BJ (cell line): ENCODE data around the gene ELANE. TPM values are rescaled to one million over a fixed set of nuclear protein-coding genes. Genes with fewer than 3 reads are reported as not detected.
"Not testable (repeated sequence)": the region's sequence is repeated elsewhere in the genome, so short reads cannot be mapped to it uniquely, and the experiment has no call there.

Experiments
- CTCF ChIA-PET: fragments of 350-600 bp; formaldehyde crosslinking; extraction: SDS; loops from one replicate; lab custom pipeline; 2021; ENCODE audit warnings: antibody characterized with exemption, inconsistent platforms; lab: Yijun Ruan, JAX
- POLR2A ChIA-PET: fragments of 300-600 bp; sonication (Branson Sonifier 250); formaldehyde crosslinking; extraction: SDS; loops from one replicate; lab custom pipeline; 2021; ENCODE audit warnings: antibody characterized with exemption; lab: Charles Lee
- DNase-seq: peaks from one replicate; pipeline ENCODE4 v3.0.0-alpha.2; 2011; ENCODE audit warnings: low read depth
- H3K27me3 ChIP-seq: 2 replicates; pipeline ENCODE4 v1.6.0; 2011; ENCODE audit warnings: low read length; ENCODE audit not compliant: control insufficient read depth, insufficient read depth
- H3K36me3 ChIP-seq: 2 replicates; pipeline ENCODE4 v1.5.1; 2011; ENCODE audit warnings: low read length; ENCODE audit not compliant: control insufficient read depth, insufficient read depth
- H3K4me3 ChIP-seq: 2 replicates; pipeline ENCODE4 v1.5.1; 2011; ENCODE audit warnings: low read depth, mild to moderate bottlenecking, control low read depth, low read length
- polyA plus RNA-seq: library from polyadenylated mRNA; depleted of rRNA; stranded (reverse); fragments of >200 nt; gene quantifications from 2 replicates; pipeline ENCODE4 v1.2.3, GENCODE V29; 2011
- TF ChIP-seq, protein P1 (sequence below): IDR thresholded peaks from 2 replicates; pipeline ENCODE4 v1.5.1; 2011; ENCODE audit warnings: low read depth, mild to moderate bottlenecking, control low read depth, inconsistent platforms, low read length, moderate library complexity; ENCODE audit not compliant: insufficient read depth

The ELANE gene
- polyA plus RNA-seq, 1 experiment, result 0.12 TPM

DNA sequence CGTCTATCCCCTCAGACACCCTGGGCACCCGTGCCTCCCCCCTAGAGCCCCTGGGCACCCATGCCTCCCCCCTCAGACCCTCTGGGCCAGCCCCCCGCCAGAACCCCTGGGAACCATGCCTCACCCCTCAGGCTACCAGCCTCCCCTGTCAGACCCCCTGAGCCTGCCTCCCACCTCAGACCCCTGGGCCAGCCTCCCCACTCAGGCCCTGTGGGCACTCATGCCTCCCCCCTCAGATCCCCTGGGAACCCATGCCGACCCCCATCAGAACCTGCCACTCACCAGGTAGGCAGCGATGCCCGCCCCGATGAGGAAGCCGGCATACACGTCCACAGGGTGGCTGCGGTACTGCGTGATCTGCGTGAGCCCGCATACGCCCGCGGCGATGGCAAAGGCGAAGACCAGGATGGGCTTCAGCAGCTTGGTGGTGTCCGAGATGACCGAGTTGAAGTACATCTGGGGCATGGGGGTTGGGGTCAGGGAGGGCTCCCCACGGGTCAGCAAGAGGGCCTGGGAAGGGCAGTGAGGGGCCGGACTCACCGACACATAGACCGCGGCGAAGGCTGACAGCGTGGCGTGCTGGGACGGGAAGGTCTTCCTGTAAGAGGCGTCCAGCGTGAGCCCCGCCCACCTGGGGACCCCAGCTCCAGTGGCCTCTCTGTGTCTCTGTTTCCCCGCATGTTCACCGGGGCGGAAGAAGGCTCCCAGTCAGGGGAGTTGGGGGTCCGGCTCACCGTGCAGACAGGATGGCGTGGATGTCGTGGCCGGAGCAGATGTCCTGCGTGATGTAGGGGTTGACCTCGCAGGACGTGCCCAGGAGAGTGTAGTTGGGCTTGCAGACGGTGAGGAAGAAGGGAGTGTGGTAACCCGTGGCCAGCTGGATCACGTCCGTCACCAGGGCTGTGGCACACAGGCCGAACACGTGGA is 37.7 kb upstream of the ELANE start:
- POLR2A ChIA-PET, result no interaction called here

GRCh38 chr19:815079-815774 is 36.9 kb upstream of the ELANE start:
- peaks cover 13% of the 10 kb centered on the region for H3K36me3 ChIP-seq
- ChIA-PET POLR2A (no interaction called here), CTCF (no interaction called here)
- no peak overlapping the region for H3K4me3 ChIP-seq
- H3K27me3 ChIP-seq, result no peaks in the 10 kb centered on the region
- no peak for DNase-seq
- TF ChIP-seq, protein P1, sequence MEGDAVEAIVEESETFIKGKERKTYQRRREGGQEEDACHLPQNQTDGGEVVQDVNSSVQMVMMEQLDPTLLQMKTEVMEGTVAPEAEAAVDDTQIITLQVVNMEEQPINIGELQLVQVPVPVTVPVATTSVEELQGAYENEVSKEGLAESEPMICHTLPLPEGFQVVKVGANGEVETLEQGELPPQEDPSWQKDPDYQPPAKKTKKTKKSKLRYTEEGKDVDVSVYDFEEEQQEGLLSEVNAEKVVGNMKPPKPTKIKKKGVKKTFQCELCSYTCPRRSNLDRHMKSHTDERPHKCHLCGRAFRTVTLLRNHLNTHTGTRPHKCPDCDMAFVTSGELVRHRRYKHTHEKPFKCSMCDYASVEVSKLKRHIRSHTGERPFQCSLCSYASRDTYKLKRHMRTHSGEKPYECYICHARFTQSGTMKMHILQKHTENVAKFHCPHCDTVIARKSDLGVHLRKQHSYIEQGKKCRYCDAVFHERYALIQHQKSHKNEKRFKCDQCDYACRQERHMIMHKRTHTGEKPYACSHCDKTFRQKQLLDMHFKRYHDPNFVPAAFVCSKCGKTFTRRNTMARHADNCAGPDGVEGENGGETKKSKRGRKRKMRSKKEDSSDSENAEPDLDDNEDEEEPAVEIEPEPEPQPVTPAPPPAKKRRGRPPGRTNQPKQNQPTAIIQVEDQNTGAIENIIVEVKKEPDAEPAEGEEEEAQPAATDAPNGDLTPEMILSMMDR, result no peak

More for the DNA sequence above, 37.7 kb upstream of the ELANE start:
- CTCF ChIA-PET, result no interaction called here
- Histone ChIP-seq H3K27me3 (no peaks in the 10 kb centered on the region), H3K36me3 (peaks cover 14% of the 10 kb centered on the region), H3K4me3 (no peak overlapping the region)
- TF ChIP-seq, protein P1, result no peak
- no peak for DNase-seq

DNA sequence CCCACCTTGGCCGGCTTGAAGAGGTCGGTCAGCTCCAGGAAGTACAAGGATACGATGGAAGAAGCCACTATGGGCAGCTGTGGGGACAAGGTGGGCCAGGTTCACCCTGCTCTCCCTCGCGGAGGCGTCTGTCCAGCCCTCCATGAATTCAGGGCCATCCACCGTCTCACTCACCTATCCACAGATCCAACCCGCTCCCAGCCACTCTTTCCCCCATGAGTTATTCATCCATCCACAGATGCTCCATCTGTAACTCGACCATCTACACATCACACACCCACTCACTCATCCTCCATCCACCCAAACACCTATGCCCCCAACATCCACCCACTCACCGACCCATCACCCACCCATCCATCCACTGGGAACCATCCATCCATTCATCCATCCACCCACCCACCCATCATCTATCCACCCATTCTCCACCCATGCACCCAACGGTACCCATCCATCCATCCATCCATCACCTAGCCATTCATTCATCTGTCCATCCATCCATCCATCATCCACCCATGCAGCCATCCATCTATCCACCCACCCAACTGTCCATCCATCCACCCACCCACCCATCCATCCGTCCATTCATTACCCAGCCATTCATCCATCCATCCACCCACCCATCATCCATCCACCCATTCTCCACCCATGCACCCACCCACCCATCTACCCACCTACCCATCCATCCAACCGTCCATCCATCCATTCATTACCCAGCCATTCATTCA is 36.2 kb upstream of the ELANE start:
- H3K27me3 ChIP-seq, result no peaks in the 10 kb centered on the region
- TF ChIP-seq, protein P1, result no peak
- H3K4me3 ChIP-seq, result no peak overlapping the region
- POLR2A ChIA-PET, result no interaction called here
- CTCF ChIA-PET, result no interaction called here
- DNase-seq, result no peak
- H3K36me3 ChIP-seq, result peaks cover 10% of the 10 kb centered on the region

- DNase-seq, result no peak
- H3K36me3 ChIP-seq, result peaks cover 8% of the 10 kb centered on the region
- ChIA-PET CTCF (no interaction called here), POLR2A (no interaction called here)
- H3K27me3 ChIP-seq, result no peaks in the 10 kb centered on the region
- H3K4me3 ChIP-seq, result no peak overlapping the region
- TF ChIP-seq, protein P1, result no peak
These were observed 35.6 kb upstream of the ELANE start for GRCh38 chr19:816500-816857.

DNA sequence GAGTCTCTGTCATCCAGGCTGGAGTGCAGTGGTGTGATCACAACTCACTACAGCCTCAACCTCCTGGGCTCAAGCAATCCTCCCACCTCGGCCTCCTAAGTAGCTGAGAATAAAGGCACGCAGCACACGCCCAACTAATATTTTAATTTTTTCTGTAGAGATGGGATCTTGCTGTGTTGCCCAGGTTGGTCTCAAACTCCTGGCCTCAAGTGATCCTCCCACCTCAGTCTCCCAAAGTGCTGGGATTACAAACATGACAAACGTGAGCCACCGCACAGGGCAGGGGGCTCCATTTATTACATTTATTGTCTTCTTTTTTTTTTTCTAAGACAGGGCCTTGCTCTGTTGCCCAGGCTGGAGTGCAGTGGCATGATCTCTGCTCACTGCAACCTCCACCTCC is 31.9 kb upstream of the ELANE start:
- H3K4me3 ChIP-seq, H3K27me3 ChIP-seq, POLR2A ChIA-PET, H3K36me3 ChIP-seq, DNase-seq: not testable (repeated sequence)
- CTCF ChIA-PET, result interaction anchor here (1.3 kb wide), 1 partner anchor 50 kb away, joined by 3 read pairs; no protein-coding TSS in a partner anchor
